Urinary bladder (tissue), 4 donors: ENCODE data around the gene DIRAS1. TPM values are rescaled to one million over a fixed set of nuclear protein-coding genes. Genes with fewer than 3 reads are reported as not detected.
A peak's percentile ranks its signal among the peaks of the same experiment; 100 is the strongest.

ENCODE experiments used
- DNase-seq: peaks from one replicate; pipeline ENCODE4 v3.0.0-alpha.2; 2015; ENCODE audit errors: extremely low spot score
- H3K27ac ChIP-seq: one replicate; pipeline ENCODE4 v1.5.1; 2013; ENCODE audit warnings: low read depth, mild to moderate bottlenecking, moderate library complexity
- H3K36me3 ChIP-seq: one replicate; pipeline ENCODE4 v1.6.1; 2013; ENCODE audit warnings: mild to moderate bottlenecking, moderate library complexity; ENCODE audit not compliant: insufficient read depth
- H3K4me1 ChIP-seq: one replicate; pipeline ENCODE4 v1.6.1; 2013; ENCODE audit warnings: mild to moderate bottlenecking, moderate library complexity; ENCODE audit not compliant: insufficient read depth
- H3K4me3 ChIP-seq: one replicate; pipeline ENCODE4 v1.5.1; 2013; ENCODE audit warnings: low read depth, low read length
- WGBS: extraction: QIAGEN DNeasy Blood & Tissue Kit; methylation state at CpG from one replicate; pipeline ENCODE4 v1.1.7; 2013; 5-methylcytosine and 5-hydroxymethylcytosine counted together
- polyA plus RNA-seq: library from polyadenylated mRNA; stranded (reverse); fragments of 200-250 nt; gene quantifications from one replicate; pipeline ENCODE4 v1.2.3, GENCODE V29; 2013
- total RNA-seq: library from RNA; depleted of rRNA; stranded (reverse); fragments of >200 nt; gene quantifications from one replicate; pipeline ENCODE4 v1.2.3, GENCODE V29; 2014
- donor health status: healthy with polysubstance abuse.
- donor health status: healthy.

DIRAS1 gene
- total and polyA plus RNA-seq, 2 donors = 3.2 to 13.3 TPM

DNA sequence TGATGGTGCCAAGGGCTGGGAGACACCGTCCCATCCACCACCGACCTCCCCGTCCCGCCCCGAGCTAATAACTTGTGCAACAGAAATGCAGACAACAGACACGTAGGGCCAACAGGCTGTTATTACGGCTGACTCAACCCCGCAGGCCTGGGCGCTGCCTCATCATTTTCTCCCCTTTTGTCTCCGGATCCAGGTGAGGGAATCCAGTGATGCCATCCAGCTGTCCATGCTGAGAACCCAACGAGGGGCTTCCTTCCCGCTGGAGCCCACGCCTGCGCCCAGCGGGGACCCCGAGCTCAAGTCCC lies 6.4 kb upstream of the DIRAS1 start:
- WGBS = 59% methylated on average over 16 of the region's 16 CpGs
- Histone ChIP-seq H3K4me3 (no peak overlapping the region), H3K27ac (no peak overlapping the region), H3K4me1 (no peaks in the 10 kb centered on the region), H3K36me3 (no peaks in the 10 kb centered on the region)
- DNase-seq = no peak

DNA sequence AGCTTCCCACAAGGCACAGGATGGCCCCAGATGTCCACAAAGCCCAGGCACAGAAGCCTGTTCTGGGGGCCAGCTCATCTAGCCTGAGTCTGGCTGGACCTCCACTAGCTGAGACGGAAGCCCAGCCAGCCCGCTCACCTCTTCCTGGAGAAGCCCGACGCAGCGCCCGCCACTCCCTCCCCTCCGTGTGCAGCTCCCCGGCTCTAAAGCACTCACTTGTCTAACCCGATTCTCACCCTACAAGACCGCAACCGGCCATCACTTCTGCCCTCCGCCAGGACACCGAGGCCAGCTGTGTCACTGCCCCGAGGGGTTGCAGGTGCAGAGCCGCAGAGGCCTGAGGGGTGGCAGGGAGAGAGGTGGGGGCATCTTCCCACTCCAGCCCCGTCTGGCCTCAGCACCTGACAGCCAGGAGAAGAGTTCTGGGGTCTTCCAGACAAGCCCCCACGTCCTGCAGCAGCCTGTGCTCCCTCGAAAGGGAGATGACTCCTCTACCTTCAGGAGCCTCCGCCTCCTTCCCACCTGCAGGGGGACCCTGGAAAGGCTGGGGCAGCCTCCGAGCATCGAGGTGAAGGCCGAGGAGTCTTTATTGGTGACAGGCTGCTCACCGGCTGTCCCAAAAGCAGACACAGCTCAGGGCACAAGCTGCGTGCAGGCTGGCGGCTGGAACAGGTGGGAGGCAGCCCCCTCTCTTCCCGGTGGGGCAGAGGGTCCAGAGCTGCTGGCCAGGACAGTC lies 5.9 kb upstream of the DIRAS1 start:
- no peak for DNase-seq
- WGBS = 17% methylated on average over 26 of the region's 26 CpGs
- no peaks in the 10 kb centered on the region for H3K36me3 ChIP-seq
- no peaks in the 10 kb centered on the region for H3K4me1 ChIP-seq
- H3K27ac ChIP-seq = no peak overlapping the region
- H3K4me3 ChIP-seq = no peak overlapping the region

DNA sequence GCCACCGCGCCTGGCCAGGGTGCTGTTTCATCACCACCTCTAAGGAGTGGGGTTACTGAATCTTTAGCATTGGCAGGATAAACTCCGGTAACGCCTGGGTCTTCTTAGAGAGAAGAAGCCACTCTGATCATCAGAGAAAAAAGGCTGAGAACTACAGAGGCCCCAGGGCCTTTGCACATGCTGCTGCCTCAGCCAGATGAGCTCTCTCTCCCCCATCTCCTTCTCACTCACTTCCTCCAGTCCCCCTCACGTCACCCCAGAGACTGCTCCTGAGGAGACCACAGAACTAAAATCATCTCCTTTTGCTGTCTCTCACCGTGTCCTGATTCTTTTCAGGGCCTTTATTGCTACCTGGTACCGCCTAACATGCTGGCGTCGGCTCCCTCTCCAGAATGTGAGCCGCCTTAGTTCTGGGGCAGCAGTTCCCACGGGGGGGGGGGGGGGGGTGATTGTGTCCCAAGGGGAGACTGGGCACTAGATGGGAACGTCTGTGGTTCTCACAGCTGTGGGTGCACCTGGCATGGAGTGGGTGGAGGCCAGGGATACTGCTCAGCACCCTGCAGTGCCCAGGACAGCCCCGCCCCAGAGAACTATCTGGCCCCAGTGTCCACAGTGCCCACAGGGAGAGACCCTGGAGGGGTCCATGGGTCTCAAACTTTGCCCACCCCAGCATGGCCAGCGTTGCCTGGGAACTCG lies 5.1 kb upstream of the DIRAS1 start:
- no peak overlapping the region for H3K4me3 ChIP-seq
- H3K27ac ChIP-seq = no peak overlapping the region
- H3K36me3 ChIP-seq = no peaks in the 10 kb centered on the region
- WGBS = 71% methylated on average over 15 of the region's 15 CpGs
- H3K4me1 ChIP-seq = no peaks in the 10 kb centered on the region
- no peak for DNase-seq

- H3K4me3 ChIP-seq = no peak overlapping the region
Measured at GRCh38 chr19:2724148-2724557, 3.0 kb upstream of the DIRAS1 start.

GRCh38 chr19:2723747-2724146 lies 2.6 kb upstream of the DIRAS1 start:
- Histone ChIP-seq H3K4me1 (no peaks in the 10 kb centered on the region), H3K27ac (no peak overlapping the region), H3K4me3 (no peak overlapping the region), H3K36me3 (no peaks in the 10 kb centered on the region)
- 72% methylated on average over 14 of the region's 14 CpGs for WGBS
- no peak for DNase-seq

More at GRCh38 chr19:2724148-2724557, 3.0 kb upstream of the DIRAS1 start:
- DNase-seq = no peak
- WGBS = 62% methylated on average over 7 of the region's 7 CpGs
- no peak overlapping the region for H3K27ac ChIP-seq
- no peaks in the 10 kb centered on the region for H3K36me3 ChIP-seq
- no peaks in the 10 kb centered on the region for H3K4me1 ChIP-seq

GRCh38 chr19:2723345-2723715 lies 2.2 kb upstream of the DIRAS1 start:
- H3K27ac ChIP-seq = no peak overlapping the region
- H3K36me3 ChIP-seq = no peaks in the 10 kb centered on the region
- H3K4me3 ChIP-seq = no peak overlapping the region
- 62% methylated on average over 13 of the region's 13 CpGs for WGBS
- no peak for DNase-seq
- H3K4me1 ChIP-seq = no peaks in the 10 kb centered on the region

- H3K27ac ChIP-seq = no peak overlapping the region
- no peaks in the 10 kb centered on the region for H3K36me3 ChIP-seq
- H3K4me1 ChIP-seq = no peaks in the 10 kb centered on the region
- no peak for DNase-seq
- 33% methylated on average over 28 of the region's 28 CpGs for WGBS
- no peak overlapping the region for H3K4me3 ChIP-seq
Measured at GRCh38 chr19:2722541-2723344, 1.6 kb upstream of the DIRAS1 start.

DNA sequence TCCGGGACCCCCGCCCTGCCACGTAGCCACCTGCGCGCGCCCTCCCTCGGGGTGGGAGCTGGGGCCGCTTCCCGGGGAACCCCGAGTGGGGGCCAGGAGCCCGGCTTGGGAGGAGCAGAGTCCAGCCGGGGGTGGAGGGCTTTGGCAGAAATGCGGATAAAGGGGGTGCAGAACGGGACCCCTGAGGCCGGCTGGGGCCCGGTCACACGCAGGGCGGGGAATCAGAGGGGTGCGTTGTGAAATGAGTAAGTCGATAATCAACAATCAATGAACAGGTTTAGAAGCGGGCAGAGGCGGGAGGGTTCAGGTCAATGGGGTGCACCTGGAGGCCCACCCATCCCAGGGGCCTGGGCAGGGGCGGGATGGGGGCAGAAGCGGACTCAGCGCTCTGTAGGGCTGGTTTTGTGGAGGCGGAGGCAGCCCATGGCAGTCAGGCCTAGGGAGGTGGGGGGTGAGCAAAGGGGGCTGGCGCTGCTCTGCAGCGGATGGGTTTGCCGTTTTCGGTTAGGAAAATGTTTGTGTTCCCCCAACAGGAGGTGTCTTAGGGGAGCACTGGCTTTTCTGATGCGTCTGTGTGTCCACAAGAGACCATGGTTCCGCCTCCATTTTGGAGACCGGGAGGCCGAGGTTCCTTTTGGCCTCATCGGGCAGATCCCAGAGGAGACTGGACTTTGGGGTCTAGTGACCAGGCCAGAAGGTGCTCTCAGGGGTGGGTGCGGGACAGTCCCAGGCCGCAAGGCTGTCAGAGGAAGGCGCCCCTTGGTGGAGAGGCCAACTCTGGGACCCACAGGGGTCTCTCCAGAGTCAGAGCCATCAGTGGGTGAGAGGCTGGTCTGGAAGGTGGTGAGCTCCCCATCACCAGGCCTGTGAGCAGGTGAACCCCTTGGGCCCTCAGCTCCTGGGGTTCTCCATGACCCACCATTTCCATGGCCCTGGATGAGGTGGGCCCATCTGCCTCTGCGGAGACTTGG lies 683 bp upstream of the DIRAS1 start:
- Histone ChIP-seq H3K4me1 (no peaks in the 10 kb centered on the region), H3K27ac (no peak overlapping the region), H3K36me3 (no peaks in the 10 kb centered on the region), H3K4me3 (peak overlapping the region; percentile 54)
- WGBS = 34% methylated on average over 39 of the region's 39 CpGs
- no peak for DNase-seq

- Histone ChIP-seq H3K27ac (no peak overlapping the region), H3K4me3 (peak overlapping the region; percentile 54), H3K36me3 (no peaks in the 10 kb centered on the region), H3K4me1 (no peaks in the 10 kb centered on the region)
- no peak for DNase-seq
- WGBS = 7% methylated on average over 37 of the region's 37 CpGs
Measured at GRCh38 chr19:2719920-2720776, 1.0 kb downstream of the DIRAS1 start.

- WGBS = 56% methylated on average over 7 of the region's 7 CpGs
- Histone ChIP-seq H3K36me3 (no peaks in the 10 kb centered on the region), H3K27ac (no peak overlapping the region), H3K4me3 (no peak overlapping the region), H3K4me1 (no peaks in the 10 kb centered on the region)
- DNase-seq = no peak
Measured at GRCh38 chr19:2719232-2719735, 1.9 kb downstream of the DIRAS1 start.

DNA sequence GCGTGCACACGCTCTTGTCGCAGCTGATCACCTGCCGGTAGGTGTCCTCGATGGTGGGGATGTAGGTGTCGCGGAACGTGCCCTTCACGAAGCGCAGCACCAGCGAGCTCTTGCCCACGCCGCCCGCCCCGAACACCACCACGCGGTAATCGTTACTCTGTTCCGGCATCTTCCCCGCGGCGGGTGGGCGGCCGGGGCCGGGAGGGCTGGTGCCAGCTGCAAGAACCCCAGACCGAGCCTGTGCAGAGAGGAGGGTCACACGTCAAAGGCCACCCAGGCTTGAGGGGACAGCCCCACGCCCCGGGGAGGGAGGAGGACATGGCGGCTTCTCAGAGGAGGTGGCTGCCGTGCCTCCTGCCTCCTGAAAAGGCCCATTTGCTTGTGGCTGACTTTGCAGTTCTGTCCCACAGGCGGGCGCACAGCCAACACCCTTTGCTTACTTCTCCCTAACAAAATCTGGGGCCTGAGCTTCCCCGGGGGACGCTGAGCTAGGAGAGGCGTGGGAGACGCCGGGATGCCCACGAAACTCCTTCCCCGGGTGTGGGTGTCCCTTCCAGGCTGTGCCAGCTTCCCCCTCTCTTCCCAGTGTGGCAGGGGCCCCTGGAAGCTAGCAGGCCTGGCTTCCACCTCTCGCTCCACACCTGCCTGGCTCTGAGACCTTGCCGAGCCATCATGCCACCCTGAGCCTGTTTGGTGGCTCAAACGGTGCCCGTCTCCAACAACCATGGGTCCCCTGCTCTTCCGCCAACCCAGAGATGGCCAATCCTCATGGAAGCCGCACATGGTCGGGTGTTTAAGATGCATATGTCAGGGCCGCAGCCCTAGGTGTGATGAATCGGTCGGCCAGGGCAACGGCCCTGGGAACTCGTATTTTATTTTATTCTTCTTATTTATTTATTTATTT lies 3.3 kb downstream of the DIRAS1 start:
- H3K36me3 ChIP-seq = no peaks in the 10 kb centered on the region
- H3K4me1 ChIP-seq = no peaks in the 10 kb centered on the region
- no peak for DNase-seq
- no peak overlapping the region for H3K4me3 ChIP-seq
- WGBS = 85% methylated on average over 52 of the region's 52 CpGs
- H3K27ac ChIP-seq = no peak overlapping the region
